DMS 273 (cell line): Measurements from ENCODE around the gene TSC22D2.
"Not testable (repeated sequence)": the region's sequence is repeated elsewhere in the genome, so short reads cannot be mapped to it uniquely, and the experiment has no call there.

Source experiments
- DNase-seq: peaks from one replicate; lab custom pipeline; 2025; ENCODE audit not compliant: unreplicated experiment; lab: John Stamatoyannopoulos, UW

Gene TSC22D2

DNA sequence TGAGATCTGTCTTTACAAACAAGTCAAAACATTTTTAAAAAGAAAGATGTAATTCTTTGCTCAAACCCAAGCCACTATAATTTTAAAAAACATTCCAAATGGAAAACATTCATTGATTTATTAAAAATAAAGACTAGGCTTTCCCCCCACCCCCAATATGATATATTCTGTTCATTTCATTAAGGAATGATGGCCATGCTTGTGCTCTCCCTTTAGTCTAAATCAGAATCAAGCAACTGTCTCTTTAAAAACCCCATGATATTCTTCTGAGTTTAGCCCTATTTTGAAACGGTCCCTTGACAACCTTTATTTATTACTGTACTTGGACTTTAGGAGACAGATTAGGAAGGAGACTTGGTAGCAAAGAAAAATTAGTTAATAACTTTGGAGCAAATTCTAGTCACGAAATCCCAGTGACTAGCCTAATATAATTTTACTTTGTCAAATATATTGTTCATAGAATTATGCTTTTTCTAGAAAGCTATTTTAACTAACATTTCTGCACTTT is 38.4 kb downstream of the TSC22D2 start:
- no peak for DNase-seq

GRCh38 chr3:150447084-150447483 is 39.0 kb downstream of the TSC22D2 start:
- no peak for DNase-seq

DNA sequence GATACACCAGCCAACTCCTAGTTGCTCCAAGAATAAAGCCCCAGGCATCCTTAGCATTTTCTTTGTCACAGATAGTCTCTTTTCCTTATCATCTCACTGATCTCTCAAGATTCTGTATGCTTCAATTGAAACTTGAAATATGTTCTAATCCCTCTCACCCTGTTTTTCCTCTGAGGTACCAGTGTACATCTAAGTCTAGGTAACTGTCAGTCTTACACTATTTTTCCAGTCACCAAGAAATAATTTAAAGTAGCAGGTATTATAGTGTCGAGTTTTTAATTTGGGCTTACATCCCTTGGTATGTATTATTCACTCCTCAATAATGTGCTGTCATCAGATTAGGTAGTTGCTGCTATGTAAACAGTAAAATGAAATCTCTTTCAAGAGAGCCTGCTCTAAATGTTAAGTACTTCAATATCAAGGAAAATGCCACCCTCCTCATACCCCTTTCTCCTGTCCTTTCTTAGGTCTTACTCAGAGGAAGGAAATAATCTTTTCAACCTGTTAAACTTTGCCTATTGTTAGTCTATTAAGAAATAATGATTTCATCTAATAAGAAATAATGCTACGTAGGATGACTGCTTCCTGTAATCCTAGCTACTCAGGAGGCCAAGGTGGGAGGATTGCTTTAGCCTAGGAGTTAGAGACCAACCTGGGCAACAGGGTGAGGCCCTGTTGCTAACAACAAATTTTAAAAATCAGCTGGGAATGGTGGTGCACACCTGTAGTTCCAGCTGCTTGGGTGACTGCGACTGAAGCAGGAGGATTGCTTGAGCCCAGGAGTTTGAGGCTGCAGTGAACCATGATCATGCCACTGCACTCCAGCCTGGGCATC is 39.8 kb downstream of the TSC22D2 start:
- DNase-seq: no peak

DNA sequence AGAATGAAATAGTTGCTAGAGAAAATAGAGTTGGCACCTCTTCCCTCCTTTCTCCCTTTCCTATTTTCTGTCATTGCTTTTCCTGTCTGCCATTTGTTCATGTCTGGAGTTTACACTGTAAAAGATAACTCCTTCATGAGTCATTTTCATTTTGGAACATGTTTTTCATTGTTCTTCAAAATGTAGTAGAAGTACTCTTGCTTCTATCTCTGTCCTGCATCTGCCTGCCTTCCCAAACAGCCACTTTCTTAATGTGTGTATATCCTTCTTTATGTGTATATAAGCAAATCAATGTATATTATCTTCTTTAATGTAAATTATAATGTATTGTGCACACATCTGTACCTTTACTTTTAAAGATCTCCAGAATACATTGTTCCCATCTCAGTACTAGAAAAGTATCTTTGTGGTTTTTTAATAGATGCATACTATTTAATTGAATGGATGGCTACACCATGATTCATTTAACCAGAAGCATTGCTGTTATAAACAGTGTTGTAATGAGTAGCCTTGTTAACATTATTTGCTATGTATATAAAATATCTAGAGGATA is 41.1 kb downstream of the TSC22D2 start:
- no peak for DNase-seq

DNA sequence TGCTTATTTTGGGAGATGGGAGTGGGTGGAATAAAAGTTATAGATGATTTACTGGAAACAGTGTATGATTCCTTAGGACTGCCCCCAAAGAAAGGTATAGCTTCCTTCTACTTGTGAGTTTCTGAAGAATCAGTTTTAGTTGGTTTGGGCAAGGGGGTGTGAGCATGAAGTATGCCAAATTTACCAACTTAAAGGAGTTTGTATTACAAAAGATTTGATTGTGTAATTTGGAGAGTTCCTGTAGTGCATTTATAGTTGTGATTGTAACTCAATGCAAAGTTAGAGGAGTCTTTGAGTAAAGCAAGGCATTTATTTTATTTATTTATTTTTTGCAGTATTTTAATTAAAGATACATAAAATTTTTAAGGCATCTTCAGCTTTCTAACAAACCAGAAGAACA is 42.8 kb downstream of the TSC22D2 start:
- DNase-seq: no peak

- DNase-seq: no peak
These were observed 43.4 kb downstream of the TSC22D2 start for GRCh38 chr3:150451329-150452048.

- DNase-seq: no peak
These were observed 45.3 kb downstream of the TSC22D2 start for GRCh38 chr3:150453353-150453752.

DNA sequence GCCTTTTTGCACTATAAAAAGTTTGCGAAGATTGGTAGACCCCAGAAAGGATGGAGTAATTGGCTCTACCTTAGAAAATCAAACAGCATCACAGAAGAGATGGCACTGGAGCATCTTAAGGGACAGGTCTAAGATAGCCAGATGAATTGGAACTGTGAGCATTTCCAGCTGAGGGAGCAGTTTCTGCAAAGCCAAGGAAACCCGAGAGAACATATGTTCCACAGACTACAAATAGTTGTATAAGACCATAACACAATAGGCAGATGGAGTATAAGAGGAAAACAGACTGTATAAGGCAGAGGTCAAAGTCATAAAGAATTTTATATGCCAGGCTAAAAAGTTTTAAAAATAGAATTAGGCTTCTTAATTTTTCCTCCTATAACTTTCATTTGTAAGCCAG is 46.0 kb downstream of the TSC22D2 start:
- peak; percentile 36 for DNase-seq

- DNase-seq: no peak
These were observed 46.5 kb downstream of the TSC22D2 start for GRCh38 chr3:150454622-150455021.

DNA sequence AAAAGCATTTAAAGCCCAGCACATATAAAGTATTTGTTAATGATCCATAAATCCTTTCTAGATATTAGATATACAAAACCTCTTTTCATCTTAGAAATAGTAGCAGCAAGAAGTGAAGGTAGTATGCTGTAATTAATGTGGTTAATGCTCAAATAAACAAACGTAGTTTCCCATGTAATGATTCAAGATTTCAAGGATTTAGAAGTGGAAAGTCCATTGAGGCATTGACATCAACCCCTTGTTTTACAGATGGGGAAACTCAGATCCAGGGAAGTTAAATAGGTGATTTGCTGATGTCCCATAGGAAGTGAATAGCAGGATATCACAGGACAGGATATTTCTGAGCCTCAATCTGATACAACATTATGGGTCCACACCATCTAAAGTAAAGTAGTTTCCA is 47.2 kb downstream of the TSC22D2 start:
- DNase-seq: no peak

DNA sequence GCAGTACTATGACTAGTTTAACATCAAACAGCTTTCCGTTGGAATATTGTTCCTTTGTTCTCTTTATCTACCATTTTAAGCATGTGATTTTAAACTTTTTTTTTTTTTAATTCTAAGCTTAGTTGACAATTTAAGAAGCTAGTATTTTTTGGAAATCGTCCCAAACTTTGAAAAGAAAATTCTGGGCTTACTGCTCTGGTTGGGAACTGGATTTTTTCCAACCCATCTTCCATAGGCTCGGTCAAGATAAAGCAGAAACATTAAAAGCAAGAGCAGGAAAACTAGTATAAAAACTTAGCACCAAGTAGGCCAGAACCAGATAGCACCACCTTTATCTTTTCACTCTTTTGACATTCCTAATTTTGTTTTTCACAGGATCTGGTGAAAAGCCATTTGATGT is 49.9 kb downstream of the TSC22D2 start:
- DNase-seq: no peak

DNA sequence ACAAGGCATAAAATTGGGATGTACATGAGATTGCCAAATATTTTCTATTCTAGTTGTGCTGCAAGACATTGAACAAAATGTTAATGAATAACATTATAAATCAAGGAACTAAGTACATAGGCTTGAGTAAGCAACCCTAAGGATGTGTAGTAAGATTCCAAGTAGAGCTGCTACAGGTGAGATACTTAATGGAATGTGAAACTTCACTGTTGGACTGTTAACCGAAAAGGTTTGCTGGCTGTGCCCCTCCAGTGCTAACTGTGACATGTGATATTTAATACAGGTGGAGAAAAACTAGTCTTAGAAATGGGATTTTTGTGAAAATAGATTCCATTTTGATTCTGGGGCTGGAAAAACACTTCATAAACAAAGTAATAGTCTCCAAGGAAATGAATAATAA is 52.4 kb downstream of the TSC22D2 start:
- no peak for DNase-seq

- DNase-seq: no peak
These were observed 53.3 kb downstream of the TSC22D2 start for GRCh38 chr3:150461399-150461798.

DNA sequence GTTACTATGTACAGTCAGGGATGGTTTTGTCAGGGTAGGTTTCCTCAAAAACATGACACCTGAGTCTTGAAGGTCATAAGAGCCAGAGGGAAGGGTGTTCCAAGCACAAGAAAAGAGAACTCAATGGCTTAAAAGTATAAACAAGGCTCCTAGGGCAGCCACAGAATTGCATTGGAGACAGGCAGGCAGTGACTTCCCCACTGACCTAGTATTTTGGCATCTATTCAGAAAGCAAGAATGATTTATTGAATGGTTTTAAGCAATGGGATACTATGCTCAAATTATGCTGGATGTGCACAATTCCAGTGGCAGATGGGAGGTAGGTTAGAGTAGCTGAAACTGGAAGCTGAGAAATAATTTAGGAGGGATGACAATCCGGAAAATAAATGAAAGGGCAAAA is 54.0 kb downstream of the TSC22D2 start:
- DNase-seq: peak; percentile 39

GRCh38 chr3:150464684-150465083 is 56.6 kb downstream of the TSC22D2 start:
- DNase-seq: no peak

- DNase-seq: no peak
These were observed 59.3 kb downstream of the TSC22D2 start for GRCh38 chr3:150467381-150467780.

- peak; percentile 16 for DNase-seq
These were observed 61.2 kb downstream of the TSC22D2 start for GRCh38 chr3:150469031-150469930.

- DNase-seq: no peak
These were observed 62.0 kb downstream of the TSC22D2 start for GRCh38 chr3:150469931-150470740.

DNA sequence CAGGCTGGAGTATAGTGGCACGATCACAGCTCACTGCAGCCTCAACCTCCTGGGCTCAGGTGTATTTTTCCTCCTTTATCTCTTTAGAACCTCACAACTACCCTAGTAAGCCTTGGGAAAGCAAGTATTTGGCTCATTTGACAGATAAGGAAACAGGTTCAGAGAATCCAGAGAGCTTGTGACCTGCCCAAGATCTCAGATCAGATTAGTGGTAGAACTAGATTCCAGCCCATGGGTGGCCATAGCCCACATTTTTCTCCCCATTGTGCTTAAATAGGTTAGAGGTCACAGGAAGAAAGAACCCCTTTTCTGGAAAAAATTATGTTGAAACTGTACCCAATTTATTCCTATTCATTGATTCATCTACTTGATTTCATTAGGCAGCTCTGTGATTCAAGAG is 64.3 kb downstream of the TSC22D2 start:
- no peak for DNase-seq

DNA sequence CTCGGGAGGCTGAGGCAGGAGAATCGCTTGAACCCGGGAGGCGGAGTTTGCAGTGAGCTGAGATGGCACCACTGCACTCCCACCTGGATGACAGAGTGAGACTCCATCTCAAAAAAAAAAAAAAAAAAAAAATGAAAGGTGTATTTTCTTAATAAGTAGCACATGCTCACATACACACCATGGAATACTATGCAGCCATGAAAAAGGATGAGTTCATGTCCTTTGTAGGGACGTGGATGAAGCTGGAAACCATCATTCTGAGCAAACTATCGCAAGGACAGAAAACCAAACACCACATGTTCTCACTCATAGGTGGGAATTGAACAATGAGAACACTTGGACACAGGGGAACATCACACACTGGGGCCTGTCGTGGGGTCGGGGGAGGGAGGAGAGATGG is 65.1 kb downstream of the TSC22D2 start:
- DNase-seq: not testable (repeated sequence)
